NCI-H1694 (cell line): Measurements from ENCODE around the gene ENPP7.
A peak's percentile ranks its signal among the peaks of the same experiment; 100 is the strongest.

Source experiments
- DNase-seq: peaks from one replicate; lab custom pipeline; 2025; lab: John Stamatoyannopoulos, UW

ENPP7 gene

DNA sequence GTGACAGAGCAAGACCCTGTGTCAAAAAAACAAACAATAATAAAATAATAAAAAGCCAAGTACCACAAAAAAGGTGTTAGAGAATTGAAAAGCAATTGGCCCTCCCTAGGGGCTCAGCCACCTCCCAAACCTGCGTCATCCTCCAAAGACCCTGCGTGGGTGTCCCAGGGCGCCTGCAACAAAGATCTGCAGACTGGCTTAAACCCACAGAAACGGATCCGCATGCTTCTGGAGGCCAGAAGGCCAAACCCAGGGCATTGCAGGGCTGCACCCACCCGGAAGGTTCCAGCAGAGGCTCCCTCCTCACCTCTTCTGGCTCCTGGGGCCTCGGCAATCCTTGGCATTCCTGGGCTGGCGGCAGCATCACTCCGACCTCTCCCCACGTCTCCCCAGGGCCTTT lies 1.5 kb downstream of the ENPP7 start:
- no peak for DNase-seq

DNA sequence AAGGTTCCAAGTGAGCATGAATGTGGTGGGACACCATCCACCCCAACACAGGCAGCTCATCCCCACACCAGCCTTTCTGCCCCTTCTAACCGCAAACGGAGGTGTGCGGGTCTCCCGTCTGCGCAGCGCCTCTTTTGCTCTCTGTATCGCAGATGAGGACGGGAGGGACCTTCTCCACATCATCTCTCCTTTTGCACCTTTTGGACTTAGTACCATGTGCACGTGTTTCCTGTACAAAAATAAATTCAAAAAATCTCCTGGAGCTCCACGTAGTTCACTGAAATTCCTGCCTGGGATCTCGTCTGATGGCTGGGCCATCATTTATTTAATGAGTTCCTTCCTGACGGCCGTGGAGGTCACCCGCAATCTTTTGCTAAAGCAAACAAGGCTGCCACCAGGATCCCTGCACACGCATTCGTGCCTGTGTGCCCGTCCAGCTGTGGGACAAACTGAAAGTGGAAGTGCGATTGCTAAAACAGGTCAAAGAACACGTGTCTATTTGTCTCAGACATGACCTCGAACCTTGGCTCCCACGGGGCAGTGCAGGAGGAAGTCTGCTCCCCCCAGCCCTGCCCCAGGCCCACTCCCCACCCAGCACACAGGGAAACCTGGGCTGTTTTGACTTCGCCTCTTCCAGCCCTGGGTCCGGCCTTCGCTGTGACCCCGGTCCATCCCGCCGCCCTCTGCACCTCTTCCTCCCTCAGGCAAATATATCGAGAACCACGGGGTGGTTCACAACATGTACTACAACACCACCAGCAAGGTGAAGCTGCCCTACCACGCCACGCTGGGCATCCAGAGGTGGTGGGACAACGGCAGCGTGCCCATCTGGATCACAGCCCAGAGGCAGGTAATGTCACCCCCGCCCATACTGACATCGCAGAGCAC lies 2.3 kb downstream of the ENPP7 start:
- DNase-seq, result no peak

DNA sequence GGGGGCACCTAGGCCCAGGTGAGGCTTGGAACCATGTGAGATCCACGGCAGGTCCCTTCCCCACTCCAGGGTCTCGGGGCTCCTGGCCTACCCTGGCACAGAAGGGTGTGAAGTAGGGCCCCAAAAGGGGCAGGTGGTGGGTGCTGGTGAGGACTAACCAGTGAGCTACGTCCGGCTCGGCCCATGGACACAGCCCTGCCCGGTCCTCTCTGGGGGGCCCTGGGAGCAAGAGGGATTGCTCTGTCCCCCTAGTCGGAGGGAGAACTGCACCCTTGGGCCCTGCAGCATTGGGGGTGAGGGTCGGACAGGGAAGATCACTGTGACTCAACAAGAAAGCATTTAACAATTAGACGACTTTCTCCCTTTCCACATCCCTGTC lies 2.9 kb downstream of the ENPP7 start:
- no peak for DNase-seq

DNA sequence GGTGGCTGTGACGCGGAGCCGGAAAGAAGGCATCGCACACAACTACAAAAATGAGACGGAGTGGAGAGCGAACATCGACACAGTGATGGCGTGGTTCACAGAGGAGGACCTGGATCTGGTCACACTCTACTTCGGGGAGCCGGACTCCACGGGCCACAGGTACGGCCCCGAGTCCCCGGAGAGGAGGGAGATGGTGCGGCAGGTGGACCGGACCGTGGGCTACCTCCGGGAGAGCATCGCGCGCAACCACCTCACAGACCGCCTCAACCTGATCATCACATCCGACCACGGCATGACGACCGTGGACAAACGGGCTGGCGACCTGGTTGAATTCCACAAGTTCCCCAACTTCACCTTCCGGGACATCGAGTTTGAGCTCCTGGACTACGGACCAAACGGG lies 4.4 kb downstream of the ENPP7 start:
- no peak for DNase-seq

GRCh38 chr17:79737046-79737921 lies 6.5 kb downstream of the ENPP7 start:
- DNase-seq, result no peak

GRCh38 chr17:79737922-79738578 lies 7.3 kb downstream of the ENPP7 start:
- DNase-seq, result no peak

DNA sequence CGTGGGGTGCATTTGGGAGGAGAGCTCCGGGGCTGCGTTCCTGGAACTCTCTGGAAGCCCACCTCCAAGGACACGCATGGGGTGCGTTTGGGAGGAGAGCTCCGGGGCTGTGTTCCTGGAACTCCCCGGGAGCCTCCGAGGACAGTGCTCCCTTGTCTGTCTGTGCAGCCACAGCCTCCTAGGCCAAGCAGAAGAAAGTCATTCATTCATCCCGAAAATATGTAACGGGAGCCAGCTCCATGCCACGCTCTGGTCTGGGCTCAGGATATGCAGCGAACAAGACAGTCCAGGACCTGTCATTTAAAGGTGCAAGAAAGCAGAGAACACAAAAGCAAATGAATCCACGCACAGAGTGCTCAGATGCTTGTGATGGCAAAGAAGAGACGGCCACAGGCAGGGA lies 7.9 kb downstream of the ENPP7 start:
- no peak for DNase-seq

- DNase-seq, result no peak
Measured at GRCh38 chr17:79739148-79740062, 8.7 kb downstream of the ENPP7 start.

- no peak for DNase-seq
Measured at GRCh38 chr17:79740413-79740812, 9.7 kb downstream of the ENPP7 start.

DNA sequence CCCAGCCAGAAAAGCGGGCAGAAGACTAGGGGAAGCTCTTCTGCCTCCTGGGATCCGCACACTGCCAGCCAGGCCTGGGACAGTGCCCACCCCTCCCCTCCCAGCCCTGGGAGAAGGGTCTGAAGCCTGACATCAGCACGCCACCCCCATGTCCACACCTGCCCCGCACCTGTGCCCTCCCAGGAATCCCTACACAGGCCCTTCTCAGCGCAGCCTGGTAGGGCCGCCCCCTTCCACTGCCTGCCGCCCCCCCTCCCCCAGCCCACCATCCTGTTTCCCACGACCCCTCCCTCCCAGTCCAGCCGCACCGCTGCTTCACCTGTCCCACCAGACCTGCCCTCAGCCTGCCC lies 10.6 kb downstream of the ENPP7 start:
- DNase-seq, result no peak

DNA sequence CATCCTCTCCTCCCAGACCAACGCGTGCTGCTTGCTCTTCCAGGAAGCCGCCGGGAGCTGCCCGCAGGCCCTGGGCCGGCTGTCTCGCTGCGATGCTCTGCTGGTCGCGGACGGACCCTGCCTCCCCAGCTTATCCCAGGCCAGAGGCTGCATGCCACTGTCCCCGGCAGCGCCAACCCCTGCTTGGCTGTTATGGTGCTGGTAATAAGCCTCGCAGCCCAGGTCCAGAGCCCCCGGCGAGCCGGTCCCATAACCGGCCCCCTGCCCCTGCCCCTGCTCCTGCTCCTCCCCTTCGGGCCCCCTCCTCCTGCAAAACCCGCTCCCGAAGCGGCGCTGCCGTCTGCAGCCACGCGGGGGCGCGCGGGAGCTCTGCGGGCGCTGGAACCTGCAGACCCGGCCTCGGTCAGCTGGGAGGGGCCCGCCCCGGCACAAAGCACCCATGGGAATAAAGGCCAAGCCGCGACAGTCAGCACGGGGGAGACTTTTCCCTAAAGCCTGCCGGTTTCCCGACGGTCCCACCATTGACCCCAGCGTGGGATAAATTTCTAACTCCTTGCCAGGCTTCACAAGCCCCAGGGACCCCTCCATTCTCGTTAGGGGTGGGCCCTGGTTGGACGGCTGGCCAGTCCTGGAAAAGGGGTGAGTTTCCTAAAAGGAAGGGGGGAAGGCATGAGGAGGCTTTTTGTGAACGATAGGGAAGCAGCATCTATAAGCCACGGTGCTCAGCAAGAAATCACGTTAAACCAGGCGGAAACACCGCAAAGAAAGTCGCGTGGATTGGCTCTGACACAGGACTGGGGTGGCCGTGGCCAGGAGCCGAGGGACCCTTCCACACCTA lies 11.2 kb downstream of the ENPP7 start:
- peak; percentile 42 for DNase-seq

- DNase-seq, result no peak
Measured at GRCh38 chr17:79742589-79742918, 11.8 kb downstream of the ENPP7 start.

DNA sequence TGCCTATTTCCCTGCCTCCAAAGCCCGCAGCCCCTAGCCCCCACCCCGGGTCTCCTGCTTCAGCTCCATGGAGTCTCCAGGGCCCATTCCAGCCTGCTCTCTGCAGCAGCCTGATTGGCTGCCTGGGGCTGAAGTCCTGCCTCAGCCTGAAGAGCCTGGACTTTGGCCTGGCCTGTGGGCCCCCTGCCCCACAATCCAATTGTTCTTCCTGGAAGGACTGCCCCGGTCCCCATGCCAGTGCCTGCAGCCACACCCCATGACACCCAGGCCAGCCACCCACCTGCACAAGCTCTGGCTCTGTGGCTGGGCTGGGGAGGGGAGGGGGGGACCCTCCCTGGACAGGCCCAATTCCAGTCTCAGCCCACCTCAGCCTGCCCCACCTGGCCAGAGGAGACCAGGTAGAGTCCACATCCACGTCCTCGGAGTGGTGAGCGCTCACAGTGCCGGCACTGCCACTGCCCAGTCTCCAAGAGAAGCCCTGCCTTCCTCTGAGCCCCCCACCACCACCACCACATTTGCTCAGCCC lies 12.3 kb downstream of the ENPP7 start:
- no peak for DNase-seq

DNA sequence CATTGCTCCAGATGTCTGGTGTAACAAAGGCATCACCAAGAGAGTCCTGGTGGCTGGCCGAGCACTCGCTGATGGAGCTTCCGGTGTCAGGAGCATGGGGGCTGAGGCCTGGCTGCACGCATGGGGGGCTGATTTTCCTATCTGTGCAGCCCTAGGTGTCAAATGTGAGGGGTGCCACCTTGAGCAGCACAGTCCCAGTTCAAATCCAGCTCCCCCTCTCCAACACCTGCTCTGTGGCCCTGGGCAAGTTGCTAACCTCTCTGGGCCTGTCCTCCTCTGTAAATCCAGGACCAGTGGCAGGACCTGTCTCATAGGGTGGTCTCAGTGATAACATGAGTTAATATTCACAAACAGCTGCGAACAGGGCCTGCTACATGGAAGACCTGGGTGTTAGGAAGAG lies 12.9 kb downstream of the ENPP7 start:
- DNase-seq, result no peak

GRCh38 chr17:79745641-79746105 lies 14.9 kb downstream of the ENPP7 start:
- no peak for DNase-seq

DNA sequence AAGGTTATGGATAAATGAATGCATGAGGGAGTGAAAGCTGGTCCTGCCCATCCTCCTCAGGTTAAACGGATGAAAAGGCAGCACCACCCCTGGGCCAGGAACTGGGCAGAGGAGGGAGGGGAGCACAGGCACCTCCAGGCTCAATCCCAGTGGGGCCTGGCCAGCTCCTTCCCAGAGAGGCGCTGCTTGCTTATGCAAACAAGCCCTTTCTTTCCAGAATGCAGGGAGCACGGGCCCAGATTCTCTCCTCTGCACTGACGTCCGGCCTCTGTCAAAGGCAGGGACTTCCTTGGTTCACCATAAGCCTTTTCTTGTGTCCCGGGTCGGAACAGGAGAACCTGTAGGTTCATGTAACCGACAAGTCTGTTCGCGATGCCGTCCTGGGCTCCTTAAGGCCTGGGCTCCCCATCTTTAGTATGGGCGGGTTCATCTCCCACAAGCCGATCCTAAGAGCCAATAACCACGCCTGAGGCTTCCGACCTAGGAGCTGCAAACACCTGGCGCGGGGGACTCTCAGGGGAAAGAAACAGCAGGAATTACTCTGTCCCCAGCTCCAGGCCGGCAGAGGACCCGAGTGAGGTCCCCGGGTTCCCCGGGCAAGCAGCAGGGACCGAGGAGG lies 16.3 kb downstream of the ENPP7 start:
- DNase-seq, result no peak

GRCh38 chr17:79747508-79748294 lies 17.0 kb downstream of the ENPP7 start:
- no peak for DNase-seq

- no peak for DNase-seq
Measured at GRCh38 chr17:79748295-79749099, 17.8 kb downstream of the ENPP7 start.
